Caco-2 (cell line): ENCODE data around the gene BCAS3. TPM values are rescaled to one million over a fixed set of nuclear protein-coding genes. Genes with fewer than 3 reads are reported as not detected.

Experiments
- BruUV-seq: library from RNA; stranded (reverse); fragments of 400-500 nt; replicated peaks from 2 replicates; lab custom pipeline; 2021; lab: Mats Ljungman, UMichigan
- CTCF ChIA-PET: fragments of 300-600 bp; sonication (Branson Sonifier 250); formaldehyde crosslinking; loops from one replicate; lab custom pipeline; 2022; ENCODE audit warnings: antibody characterized with exemption; lab: Charles Lee
- POLR2A ChIA-PET: fragments of 300-600 bp; sonication (Branson Sonifier 250); formaldehyde crosslinking; loops from one replicate; lab custom pipeline; 2022; ENCODE audit warnings: antibody characterized with exemption; lab: Charles Lee
- DNase-seq, 2 experiments: peaks; one replicate each; pipeline versions ENCODE4 v3.0.0 to v3.0.0-alpha.2; 2020 to 2022
- H3K27me3 ChIP-seq: replicated peaks from 2 replicates; pipeline ENCODE4 v1.6.0; 2011; ENCODE audit warnings: low read length; ENCODE audit not compliant: control insufficient read depth, insufficient read depth
- H3K36me3 ChIP-seq: 2 replicates; pipeline ENCODE4 v1.5.1; 2011; ENCODE audit warnings: low read length; ENCODE audit not compliant: control insufficient read depth, insufficient read depth
- H3K4me1 ChIP-seq: fragments of 250-450 bp; sonication (Bioruptor Pico); 2 replicates; pipeline ENCODE4 v1.5.1; 2020; ENCODE audit warnings: mild to moderate bottlenecking
- H3K4me3 ChIP-seq: 2 replicates; pipeline ENCODE4 v1.5.1; 2011; ENCODE audit warnings: low read depth, mild to moderate bottlenecking, control low read depth, low read length
- H3K9me3 ChIP-seq: fragments of 250-450 bp; sonication (Bioruptor Pico); 2 replicates; pipeline ENCODE4 v1.5.1; 2020; ENCODE audit warnings: mild to moderate bottlenecking, moderate library complexity
- H3K27ac Mint-ChIP-seq: one replicate; pipeline ENCODE4 v1.8.0; 2022; ENCODE audit warnings: mixed read lengths; ENCODE audit not compliant: unreplicated experiment
- H3K27me3 Mint-ChIP-seq: one replicate; pipeline ENCODE4 v1.8.0; 2022; ENCODE audit warnings: mixed read lengths; ENCODE audit not compliant: insufficient read depth, unreplicated experiment
- H3K36me3 Mint-ChIP-seq: one replicate; pipeline ENCODE4 v1.8.0; 2022; ENCODE audit warnings: mild to moderate bottlenecking, mixed read lengths; ENCODE audit not compliant: insufficient read depth, unreplicated experiment
- H3K4me1 Mint-ChIP-seq: one replicate; pipeline ENCODE4 v1.8.0; 2022; ENCODE audit warnings: low read depth, mixed read lengths; ENCODE audit not compliant: unreplicated experiment
- H3K4me3 Mint-ChIP-seq: one replicate; pipeline ENCODE4 v1.8.0; 2022; ENCODE audit warnings: mild to moderate bottlenecking, moderate library complexity, mixed read lengths; ENCODE audit not compliant: unreplicated experiment
- H3K9me3 Mint-ChIP-seq: one replicate; pipeline ENCODE4 v1.8.0; 2022; ENCODE audit warnings: mixed read lengths; ENCODE audit not compliant: unreplicated experiment
- CTCF ChIP-seq, 2 experiments: fragments of 200-600 bp in 1 of 2; IDR thresholded peaks; 1 replicate in 1 of 2; 2 replicates in 1 of 2; pipeline versions ENCODE4 v1.5.1 to v1.8.0; 2011 to 2022; ENCODE audit warnings: antibody characterized with exemption in 1 of 2, control low read depth in 1 of 2, inconsistent platforms in 1 of 2, low read depth in 1 of 2, low read length in 1 of 2, mild to moderate bottlenecking in 1 of 2, moderate library complexity in 1 of 2; ENCODE audit not compliant: insufficient read depth in 1 of 2, severe bottlenecking in 1 of 2, unreplicated experiment in 1 of 2
- intact Hi-C: fragments of 100-400 bp; cut with micrococcal nuclease; formaldehyde crosslinking; loops from one replicate; pipeline ENCODE4 v1.10.0; 2022; ENCODE audit not compliant: unreplicated experiment
- total RNA-seq: library from RNA; stranded (reverse); gene quantifications from 2 replicates; pipeline ENCODE4 v1.2.3, GENCODE V29; 2022

The BCAS3 gene
- total RNA-seq, 1 experiment from 2014 or later: 44.1 TPM

DNA sequence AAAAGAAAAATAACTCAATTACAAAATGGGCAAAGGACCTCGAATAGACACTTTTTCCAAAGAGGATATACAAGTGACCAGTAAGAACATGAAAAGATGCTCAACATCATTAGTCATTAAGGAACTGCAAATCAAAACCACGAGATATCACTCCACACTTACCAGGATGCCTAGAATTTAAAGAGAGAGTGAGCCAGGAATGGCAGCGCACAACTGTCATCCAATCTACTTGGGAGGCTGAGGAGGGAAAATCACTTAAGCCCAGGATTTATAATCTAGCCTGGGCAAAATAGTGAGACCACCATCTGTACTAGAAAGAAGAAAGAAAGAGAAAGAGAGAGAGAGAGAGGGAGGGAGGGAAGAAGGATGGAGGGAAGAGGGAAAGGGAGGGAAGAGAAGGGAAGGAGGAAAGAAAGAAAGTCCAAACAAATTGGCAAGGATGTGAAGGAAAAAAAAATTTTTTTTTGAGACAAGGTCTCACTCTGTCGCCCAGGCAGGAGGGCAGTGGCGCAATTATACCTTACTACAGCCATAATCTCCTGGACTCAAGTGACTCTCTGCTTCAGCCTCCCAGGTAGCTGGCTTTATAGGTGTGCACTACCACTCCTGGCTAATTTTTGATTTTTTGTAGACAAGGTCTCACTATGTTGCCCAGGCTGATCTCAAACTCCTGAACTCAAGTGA, 744.6 kb downstream of the BCAS3 start:
- ChIA-PET POLR2A (no interaction called here), CTCF (no interaction called here)
- Histone ChIP-seq H3K36me3 (no peaks in the 10 kb centered on the region), H3K9me3 (no peaks in the 10 kb centered on the region), H3K27me3 (no peaks in the 10 kb centered on the region), H3K4me3 (no peak overlapping the region), H3K4me1 (peaks cover 23% of the 10 kb centered on the region)
- Mint-ChIP-seq H3K4me1 (peaks cover 23% of the 10 kb centered on the region), H3K4me3 (no peak overlapping the region), H3K9me3 (peaks cover 9% of the 10 kb centered on the region), H3K27ac (no peak overlapping the region), H3K27me3 (no peaks in the 10 kb centered on the region), H3K36me3 (no peaks in the 10 kb centered on the region)
- TF ChIP-seq CTCF (IDR thresholded peaks at IDR 0.05; ENCODE audit: insufficient read depth in 1 of 2, low read depth in 1 of 2, low read length in 1 of 2, severe bottlenecking in 1 of 2, unreplicated experiment in 1 of 2): no peak
- DNase-seq: no peak
- intact Hi-C loops: no loop called here
- no TSS peak for BruUV-seq

GRCh38 chr17:61422869-61423268, 745.2 kb downstream of the BCAS3 start:
- Mint-ChIP-seq H3K27me3 (no peaks in the 10 kb centered on the region), H3K4me3 (no peak overlapping the region), H3K27ac (no peak overlapping the region), H3K9me3 (peaks cover 9% of the 10 kb centered on the region), H3K36me3 (no peaks in the 10 kb centered on the region), H3K4me1 (peaks cover 29% of the 10 kb centered on the region)
- DNase-seq: no peak
- Histone ChIP-seq H3K36me3 (no peaks in the 10 kb centered on the region), H3K9me3 (peaks cover 3% of the 10 kb centered on the region; the same call in 1 of the 2 replicates), H3K4me3 (no peak overlapping the region), H3K4me1 (peaks cover 23% of the 10 kb centered on the region), H3K27me3 (no peaks in the 10 kb centered on the region)
- intact Hi-C loops: no loop called here
- POLR2A ChIA-PET: no interaction called here
- BruUV-seq: no TSS peak
- no peak for TF ChIP-seq CTCF (IDR thresholded peaks at IDR 0.05; ENCODE audit: insufficient read depth in 1 of 2, low read depth in 1 of 2, low read length in 1 of 2, severe bottlenecking in 1 of 2, unreplicated experiment in 1 of 2)
- CTCF ChIA-PET: no interaction called here

GRCh38 chr17:61423967-61424649, 746.5 kb downstream of the BCAS3 start:
- Mint-ChIP-seq H3K36me3 (no peaks in the 10 kb centered on the region), H3K27me3 (no peaks in the 10 kb centered on the region), H3K9me3 (peaks cover 5% of the 10 kb centered on the region), H3K4me1 (peaks cover 26% of the 10 kb centered on the region), H3K27ac (no peak overlapping the region), H3K4me3 (no peak overlapping the region)
- Histone ChIP-seq H3K36me3 (no peaks in the 10 kb centered on the region), H3K4me1 (peaks cover 20% of the 10 kb centered on the region), H3K4me3 (no peak overlapping the region), H3K9me3 (peaks cover 7% of the 10 kb centered on the region; the same call in 1 of the 2 replicates), H3K27me3 (no peaks in the 10 kb centered on the region)
- intact Hi-C loops: no loop called here
- POLR2A ChIA-PET: interaction anchor here (0.6 kb wide), 1 partner anchor 37 kb away, joined by 5 read pairs; no protein-coding TSS in a partner anchor
- no peak for DNase-seq
- CTCF ChIA-PET: interaction anchor here (0.9 kb wide), 1 partner anchor 159 kb away, joined by 3 read pairs; no protein-coding TSS in a partner anchor
- BruUV-seq: no TSS peak
- no peak for TF ChIP-seq CTCF (IDR thresholded peaks at IDR 0.05; ENCODE audit: insufficient read depth in 1 of 2, low read depth in 1 of 2, low read length in 1 of 2, severe bottlenecking in 1 of 2, unreplicated experiment in 1 of 2)
